ENCODE data around the gene PDE6C. TPM values are rescaled to one million over a fixed set of nuclear protein-coding genes. Genes with fewer than 3 reads are reported as not detected.

PDE6C gene
- not detected for total RNA-seq

GRCh38 chr10:93612311-93612710, at the start of gene PDE6C:
TSS of gene PDE6C (plus strand) at chr10:93612537. CDS start at chr10:93612726, 189 bp downstream.
- peaks cover 5% of the 10 kb centered on the region for H3K4me1 Mint-ChIP-seq
- no peak within 1 kb of the TSS for H3K4me3 Mint-ChIP-seq
- H3K27ac Mint-ChIP-seq, result no peak within 1 kb of the TSS
- H3K9me3 Mint-ChIP-seq, result no peaks in the 10 kb centered on the region
- H3K36me3 Mint-ChIP-seq, result no peaks in the 10 kb centered on the region
- DNase-seq, result no peak
- H3K27me3 Mint-ChIP-seq, result peaks cover 7% of the 10 kb centered on the region

DNA sequence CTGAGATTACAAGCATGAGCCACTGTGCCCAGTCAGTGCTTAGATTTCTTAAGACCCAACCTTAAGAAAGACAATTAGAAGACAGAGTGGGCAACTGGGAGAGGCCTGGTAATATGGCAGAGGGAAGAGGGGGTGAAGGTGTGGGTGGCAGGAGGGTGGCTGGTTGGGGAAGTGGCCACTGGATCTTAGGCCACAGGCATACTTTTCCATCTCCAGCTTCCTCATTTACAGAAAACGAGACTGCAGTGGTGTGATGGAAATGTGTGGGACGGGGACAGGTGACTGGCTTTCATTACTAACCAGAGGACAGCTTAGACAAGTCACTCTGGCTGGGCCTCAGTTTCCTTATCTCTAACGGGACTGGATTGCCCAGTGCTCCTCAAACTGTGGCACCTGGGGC, 46.9 kb upstream of the PDE6C start:
- Mint-ChIP-seq H3K36me3 (no peaks in the 10 kb centered on the region), H3K4me3 (no peak overlapping the region), H3K9me3 (no peaks in the 10 kb centered on the region), H3K4me1 (peaks cover 6% of the 10 kb centered on the region), H3K27ac (no peak overlapping the region), H3K27me3 (peaks cover 50% of the 10 kb centered on the region)
- DNase-seq, result no peak

DNA sequence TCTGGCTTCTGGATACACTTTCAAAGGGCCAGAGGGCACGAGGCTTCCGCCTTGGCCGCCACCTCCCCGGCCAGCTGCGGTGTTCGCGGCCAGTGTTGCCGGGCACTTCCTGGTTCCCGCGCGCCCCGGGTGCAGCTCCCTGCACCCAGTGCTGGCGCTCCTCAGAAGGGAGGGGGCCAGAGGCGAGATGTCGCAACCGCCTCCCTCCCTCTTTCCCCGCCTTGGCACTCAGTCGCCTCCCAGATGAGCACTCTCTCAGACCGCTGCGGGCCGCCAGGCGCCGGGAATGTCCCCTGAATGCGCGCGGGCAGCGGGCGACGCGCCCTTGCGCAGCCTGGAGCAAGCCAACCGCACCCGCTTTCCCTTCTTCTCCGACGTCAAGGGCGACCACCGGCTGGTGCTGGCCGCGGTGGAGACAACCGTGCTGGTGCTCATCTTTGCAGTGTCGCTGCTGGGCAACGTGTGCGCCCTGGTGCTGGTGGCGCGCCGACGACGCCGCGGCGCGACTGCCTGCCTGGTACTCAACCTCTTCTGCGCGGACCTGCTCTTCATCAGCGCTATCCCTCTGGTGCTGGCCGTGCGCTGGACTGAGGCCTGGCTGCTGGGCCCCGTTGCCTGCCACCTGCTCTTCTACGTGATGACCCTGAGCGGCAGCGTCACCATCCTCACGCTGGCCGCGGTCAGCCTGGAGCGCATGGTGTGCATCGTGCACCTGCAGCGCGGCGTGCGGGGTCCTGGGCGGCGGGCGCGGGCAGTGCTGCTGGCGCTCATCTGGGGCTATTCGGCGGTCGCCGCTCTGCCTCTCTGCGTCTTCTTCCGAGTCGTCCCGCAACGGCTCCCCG, 45.7 kb upstream of the PDE6C start, which contains the start of gene FFAR4:
Gene FFAR4 (plus strand): TSS at position 231 of the 842 bp plus-strand sequence. CDS start 56 bp downstream, at position 287.
- H3K36me3 Mint-ChIP-seq, result no peaks in the 10 kb centered on the region
- no peak within 1 kb of the TSS for H3K4me3 Mint-ChIP-seq
- peaks cover 55% of the 10 kb centered on the region for H3K27me3 Mint-ChIP-seq
- peaks cover 6% of the 10 kb centered on the region for H3K4me1 Mint-ChIP-seq
- H3K9me3 Mint-ChIP-seq, result no peaks in the 10 kb centered on the region
- DNase-seq, result no peak
- no peak within 1 kb of the TSS for H3K27ac Mint-ChIP-seq

- Mint-ChIP-seq H3K4me1 (peaks cover 6% of the 10 kb centered on the region), H3K9me3 (no peaks in the 10 kb centered on the region), H3K4me3 (no peak overlapping the region), H3K27me3 (peaks cover 61% of the 10 kb centered on the region), H3K27ac (no peak overlapping the region), H3K36me3 (no peaks in the 10 kb centered on the region)
- DNase-seq, result no peak
These were observed 44.8 kb upstream of the PDE6C start for GRCh38 chr10:93567277-93568104.

DNA sequence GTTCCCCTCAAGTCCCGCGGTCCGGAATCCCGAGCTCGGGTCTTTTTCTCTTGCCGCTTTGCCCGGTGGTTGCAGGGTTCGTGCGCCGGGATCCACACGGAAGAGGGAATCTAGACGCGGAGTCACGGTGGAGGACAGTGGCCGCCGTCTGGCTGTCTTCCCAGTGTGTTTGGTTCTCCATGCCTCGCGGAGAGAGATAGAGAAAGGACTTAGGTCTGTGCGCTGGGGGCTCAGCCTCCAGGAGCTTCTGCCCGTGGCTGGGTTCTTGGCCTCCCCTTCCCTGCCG, 44.3 kb upstream of the PDE6C start:
- Mint-ChIP-seq H3K27ac (no peak overlapping the region), H3K4me1 (peaks cover 6% of the 10 kb centered on the region), H3K27me3 (peaks cover 64% of the 10 kb centered on the region), H3K36me3 (no peaks in the 10 kb centered on the region), H3K9me3 (no peaks in the 10 kb centered on the region), H3K4me3 (no peak overlapping the region)
- DNase-seq, result no peak

- Mint-ChIP-seq H3K27me3 (peaks cover 57% of the 10 kb centered on the region), H3K4me3 (no peak overlapping the region), H3K4me1 (peaks cover 10% of the 10 kb centered on the region), H3K36me3 (no peaks in the 10 kb centered on the region), H3K27ac (no peak overlapping the region), H3K9me3 (no peaks in the 10 kb centered on the region)
- DNase-seq, result no peak
These were observed 42.0 kb upstream of the PDE6C start for GRCh38 chr10:93570383-93570782.

- no peaks in the 10 kb centered on the region for H3K9me3 Mint-ChIP-seq
- no peak overlapping the region for H3K27ac Mint-ChIP-seq
- no peak for DNase-seq
- peaks cover 37% of the 10 kb centered on the region for H3K27me3 Mint-ChIP-seq
- H3K36me3 Mint-ChIP-seq, result no peaks in the 10 kb centered on the region
- H3K4me1 Mint-ChIP-seq, result peaks cover 5% of the 10 kb centered on the region
- no peak overlapping the region for H3K4me3 Mint-ChIP-seq
These were observed 39.7 kb upstream of the PDE6C start for GRCh38 chr10:93572606-93573005.

DNA sequence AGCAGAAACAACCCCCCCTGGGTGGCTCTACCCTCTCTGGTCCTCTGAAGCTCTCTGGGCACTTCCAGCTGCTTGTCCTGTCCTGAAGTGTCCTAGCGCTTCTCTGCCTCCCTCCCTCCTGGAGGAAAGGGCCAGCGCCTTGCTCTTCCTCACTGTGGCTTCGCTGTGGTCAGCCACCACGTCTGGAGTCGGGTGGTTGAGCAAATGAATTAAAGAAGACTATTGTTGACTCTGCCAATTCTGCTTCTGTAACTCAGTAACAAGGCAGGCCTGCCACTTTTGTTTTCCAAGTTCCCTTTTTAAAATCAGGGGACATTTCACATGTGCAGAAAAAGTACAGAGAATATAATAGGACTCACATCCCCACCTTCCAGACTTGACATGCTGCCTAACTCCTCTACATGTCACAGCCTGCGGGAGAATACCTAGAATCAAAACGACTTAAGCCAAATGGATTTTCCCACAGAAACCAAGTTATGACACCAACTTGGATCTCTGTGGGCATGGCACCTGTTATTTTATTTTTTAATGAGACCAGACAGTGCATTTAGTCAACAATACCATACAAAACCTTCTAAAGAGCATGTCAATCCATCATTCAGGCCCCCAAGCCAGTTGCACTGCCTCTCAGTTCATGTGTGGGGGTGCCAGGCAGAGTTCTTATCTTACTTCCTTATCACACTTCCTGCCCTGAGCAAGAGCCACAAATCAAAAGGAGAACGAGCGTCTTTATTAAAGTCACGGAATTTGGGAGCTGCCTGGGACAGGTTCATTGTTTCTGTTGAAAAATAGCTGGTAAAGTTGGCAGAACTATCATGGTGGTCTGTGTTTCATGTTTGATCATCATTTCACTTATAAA, 39.1 kb upstream of the PDE6C start:
- H3K36me3 Mint-ChIP-seq, result no peaks in the 10 kb centered on the region
- peaks cover 5% of the 10 kb centered on the region for H3K4me1 Mint-ChIP-seq
- H3K27me3 Mint-ChIP-seq, result peaks cover 30% of the 10 kb centered on the region
- H3K27ac Mint-ChIP-seq, result no peak overlapping the region
- H3K4me3 Mint-ChIP-seq, result no peak overlapping the region
- DNase-seq, result no peak
- H3K9me3 Mint-ChIP-seq, result no peaks in the 10 kb centered on the region

DNA sequence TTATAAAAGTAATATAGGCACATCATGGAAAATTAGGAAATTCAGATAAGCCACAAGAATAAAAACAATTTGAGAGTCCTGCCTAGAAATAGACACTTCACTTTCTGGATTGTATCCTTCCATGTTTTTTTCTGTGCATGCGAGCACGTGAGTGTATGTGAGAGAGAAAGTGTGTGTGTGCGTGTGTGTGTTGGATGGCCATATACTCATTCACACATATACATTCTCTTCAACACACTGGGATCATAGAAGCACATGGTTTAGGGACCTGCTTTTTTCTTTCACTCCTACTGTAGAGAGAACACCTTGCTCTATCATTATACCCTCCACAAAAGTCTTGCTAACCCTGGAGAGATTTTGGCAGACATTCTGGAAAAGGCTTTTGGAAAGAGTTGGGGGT, 38.4 kb upstream of the PDE6C start:
- Mint-ChIP-seq H3K4me1 (peaks cover 5% of the 10 kb centered on the region), H3K9me3 (no peaks in the 10 kb centered on the region), H3K36me3 (no peaks in the 10 kb centered on the region), H3K4me3 (no peak overlapping the region), H3K27ac (no peak overlapping the region), H3K27me3 (peaks cover 24% of the 10 kb centered on the region)
- no peak for DNase-seq

- no peak for DNase-seq
- no peak overlapping the region for H3K4me3 Mint-ChIP-seq
- H3K36me3 Mint-ChIP-seq, result no peaks in the 10 kb centered on the region
- H3K27ac Mint-ChIP-seq, result no peak overlapping the region
- peaks cover 5% of the 10 kb centered on the region for H3K4me1 Mint-ChIP-seq
- H3K27me3 Mint-ChIP-seq, result peaks cover 15% of the 10 kb centered on the region
- H3K9me3 Mint-ChIP-seq, result peaks cover 3% of the 10 kb centered on the region
These were observed 35.4 kb upstream of the PDE6C start for GRCh38 chr10:93576888-93577287.

GRCh38 chr10:93577565-93577964, 34.8 kb upstream of the PDE6C start:
- Mint-ChIP-seq H3K9me3 (peaks cover 3% of the 10 kb centered on the region), H3K4me3 (no peak overlapping the region), H3K36me3 (no peaks in the 10 kb centered on the region), H3K27ac (no peak overlapping the region), H3K27me3 (peaks cover 8% of the 10 kb centered on the region), H3K4me1 (peaks cover 5% of the 10 kb centered on the region)
- no peak for DNase-seq

GRCh38 chr10:93579089-93579488, 33.2 kb upstream of the PDE6C start:
- Mint-ChIP-seq H3K9me3 (peaks cover 3% of the 10 kb centered on the region), H3K4me1 (no peaks in the 10 kb centered on the region)
- DNase-seq, result no peak

GRCh38 chr10:93579985-93580711, 32.2 kb upstream of the PDE6C start:
- Mint-ChIP-seq H3K36me3 (no peaks in the 10 kb centered on the region), H3K4me3 (no peak overlapping the region), H3K27ac (no peak overlapping the region), H3K27me3 (peaks cover 7% of the 10 kb centered on the region), H3K4me1 (no peaks in the 10 kb centered on the region), H3K9me3 (peaks cover 3% of the 10 kb centered on the region)
- no peak for DNase-seq

More at GRCh38 chr10:93579089-93579488, 33.2 kb upstream of the PDE6C start:
- Mint-ChIP-seq H3K27me3 (peaks cover 7% of the 10 kb centered on the region), H3K36me3 (no peaks in the 10 kb centered on the region), H3K4me3 (no peak overlapping the region), H3K27ac (no peak overlapping the region)

DNA sequence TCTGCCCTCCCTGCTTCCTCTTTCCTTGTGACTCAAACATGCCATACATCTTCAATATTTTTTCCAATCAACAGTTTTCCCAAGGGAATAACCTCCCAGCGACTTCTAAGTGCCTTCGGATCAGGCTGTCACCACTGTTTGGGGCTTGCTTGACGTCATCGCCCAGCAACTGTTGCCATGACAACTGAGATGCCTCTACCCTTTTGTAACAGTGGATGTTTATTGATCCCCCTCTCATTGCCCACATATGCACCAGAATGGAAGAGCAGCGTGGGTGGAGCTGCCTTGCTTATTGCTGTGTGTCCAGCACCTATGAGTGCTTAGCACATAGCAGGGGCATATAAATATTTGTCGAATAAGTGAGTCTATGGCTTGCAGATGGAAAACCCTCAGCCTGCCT, 31.5 kb upstream of the PDE6C start:
- H3K27me3 Mint-ChIP-seq, result peaks cover 7% of the 10 kb centered on the region
- no peak overlapping the region for H3K4me3 Mint-ChIP-seq
- H3K9me3 Mint-ChIP-seq, result peaks cover 3% of the 10 kb centered on the region
- no peaks in the 10 kb centered on the region for H3K36me3 Mint-ChIP-seq
- no peaks in the 10 kb centered on the region for H3K4me1 Mint-ChIP-seq
- no peak overlapping the region for H3K27ac Mint-ChIP-seq
- DNase-seq, result no peak
